ENCODE measurements around the gene SNCG. TPM values are rescaled to one million over a fixed set of nuclear protein-coding genes. Genes with fewer than 3 reads are reported as not detected.

SNCG gene
- total and polyA plus RNA-seq, 2 donors from 2014 or later: 41.3 to 92.8 TPM

DNA sequence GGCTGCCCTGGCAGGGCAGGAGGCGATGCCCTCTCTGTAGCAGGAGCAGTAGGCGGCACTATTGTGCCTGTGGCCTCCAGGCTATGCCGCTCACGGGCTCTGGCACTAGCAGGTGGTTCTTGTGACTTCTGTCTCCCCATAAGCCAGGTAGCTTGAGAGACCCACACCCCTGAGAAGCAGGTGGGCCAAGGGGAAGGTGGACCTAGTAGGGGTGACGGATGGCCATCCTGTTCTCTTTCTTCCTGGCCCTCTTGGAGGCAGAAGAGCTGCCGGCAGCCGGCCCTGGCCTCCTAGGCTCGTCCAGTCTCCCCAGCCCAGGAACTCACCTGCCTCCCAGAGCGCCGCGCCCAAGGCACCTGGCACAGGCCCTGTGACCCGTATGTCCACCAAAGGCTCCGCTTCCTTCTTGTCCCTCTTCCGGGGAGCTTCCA, 16.4 kb upstream of the SNCG start:
- intact Hi-C loops (cut with DNase I): no loop called here
- H3K4me3 ChIP-seq (ENCODE audit: low read length in 3 of 3): no peak overlapping the region
- no peaks in the 10 kb centered on the region for H3K27me3 ChIP-seq (ENCODE audit: control insufficient read depth, insufficient read depth, low read length)
- H3K9me3 ChIP-seq (ENCODE audit: control insufficient read depth in 2 of 3, insufficient read depth in 1 of 3, low read length in 3 of 3): no peaks in the 10 kb centered on the region
- FAIRE-seq: no peak
- no peaks in the 10 kb centered on the region for H3K36me3 ChIP-seq (ENCODE audit: control insufficient read depth in 2 of 3, insufficient read depth in 3 of 3, low read length in 3 of 3)
- TF ChIP-seq, protein P1, sequence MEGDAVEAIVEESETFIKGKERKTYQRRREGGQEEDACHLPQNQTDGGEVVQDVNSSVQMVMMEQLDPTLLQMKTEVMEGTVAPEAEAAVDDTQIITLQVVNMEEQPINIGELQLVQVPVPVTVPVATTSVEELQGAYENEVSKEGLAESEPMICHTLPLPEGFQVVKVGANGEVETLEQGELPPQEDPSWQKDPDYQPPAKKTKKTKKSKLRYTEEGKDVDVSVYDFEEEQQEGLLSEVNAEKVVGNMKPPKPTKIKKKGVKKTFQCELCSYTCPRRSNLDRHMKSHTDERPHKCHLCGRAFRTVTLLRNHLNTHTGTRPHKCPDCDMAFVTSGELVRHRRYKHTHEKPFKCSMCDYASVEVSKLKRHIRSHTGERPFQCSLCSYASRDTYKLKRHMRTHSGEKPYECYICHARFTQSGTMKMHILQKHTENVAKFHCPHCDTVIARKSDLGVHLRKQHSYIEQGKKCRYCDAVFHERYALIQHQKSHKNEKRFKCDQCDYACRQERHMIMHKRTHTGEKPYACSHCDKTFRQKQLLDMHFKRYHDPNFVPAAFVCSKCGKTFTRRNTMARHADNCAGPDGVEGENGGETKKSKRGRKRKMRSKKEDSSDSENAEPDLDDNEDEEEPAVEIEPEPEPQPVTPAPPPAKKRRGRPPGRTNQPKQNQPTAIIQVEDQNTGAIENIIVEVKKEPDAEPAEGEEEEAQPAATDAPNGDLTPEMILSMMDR (IDR thresholded peaks at IDR 0.05; ENCODE audit: borderline replicate concordance, extremely low read depth, insufficient read depth): no peak
- DNase-seq: no peak
- peaks cover 0 to 29% (median 0%) of the 10 kb centered on the region in 3 donors for H3K4me1 ChIP-seq (ENCODE audit: control insufficient read depth in 2 of 3, insufficient read depth in 2 of 3, low read depth in 1 of 3, low read length in 3 of 3)
- H3K9ac ChIP-seq (ENCODE audit: low read length in 3 of 3): no peak overlapping the region
- H3K27ac ChIP-seq (ENCODE audit: low read depth in 2 of 2, low read length in 2 of 2): no peak overlapping the region

DNA sequence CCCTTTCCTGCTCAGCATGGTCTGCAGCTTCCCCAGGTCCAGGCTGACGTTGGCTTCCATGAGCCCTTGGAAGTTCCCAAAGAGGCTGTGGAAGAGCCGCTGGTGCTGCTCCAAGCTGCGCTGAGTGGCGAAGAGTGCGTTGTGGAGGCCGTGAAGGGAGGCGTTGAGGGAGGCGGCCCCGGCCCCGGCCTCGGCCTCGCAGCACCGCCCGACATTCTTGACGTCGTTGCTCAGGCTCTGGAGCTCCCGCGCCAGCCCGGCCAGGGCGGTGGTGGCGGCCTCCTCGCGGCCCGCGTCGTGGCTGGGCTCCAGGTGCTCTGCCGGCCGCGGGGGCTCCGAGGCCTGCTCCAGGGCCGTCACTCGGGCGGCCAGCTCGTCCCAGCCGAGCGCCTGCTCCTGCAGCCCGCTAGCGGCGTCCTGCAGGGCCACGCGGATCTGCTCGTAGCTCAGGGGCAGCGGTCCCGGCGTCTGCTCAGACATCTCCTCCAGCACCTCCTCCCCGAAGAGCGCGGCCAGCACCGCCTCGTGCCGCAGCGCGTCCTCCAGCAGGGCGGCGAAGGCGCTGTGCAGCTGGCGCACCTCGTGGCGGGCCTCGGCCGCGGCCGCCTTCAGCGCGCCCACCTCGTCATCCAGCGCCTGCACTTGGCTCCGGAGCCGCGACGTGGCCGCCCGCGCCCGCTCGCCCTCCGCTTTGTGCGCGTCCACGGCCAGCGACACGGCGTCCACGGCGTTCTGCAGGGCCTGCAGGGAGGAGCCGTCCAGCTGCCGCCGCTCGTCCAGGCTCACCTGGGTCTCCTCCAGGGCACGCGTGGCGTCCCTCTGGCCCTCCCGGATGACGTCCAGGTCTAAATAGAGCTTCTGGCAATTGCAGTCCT, 15.7 kb upstream of the SNCG start:
- Histone ChIP-seq H3K27me3 (ENCODE audit: control insufficient read depth, insufficient read depth, low read length) (no peaks in the 10 kb centered on the region), H3K36me3 (ENCODE audit: control insufficient read depth in 2 of 3, insufficient read depth in 3 of 3, low read length in 3 of 3) (no peaks in the 10 kb centered on the region), H3K9me3 (ENCODE audit: control insufficient read depth in 2 of 3, insufficient read depth in 1 of 3, low read length in 3 of 3) (no peaks in the 10 kb centered on the region), H3K9ac (ENCODE audit: low read length in 3 of 3) (no peak overlapping the region), H3K4me1 (ENCODE audit: control insufficient read depth in 2 of 3, insufficient read depth in 2 of 3, low read depth in 1 of 3, low read length in 3 of 3) (peaks cover 0 to 29% (median 0%) of the 10 kb centered on the region in 3 donors), H3K27ac (ENCODE audit: low read depth in 2 of 2, low read length in 2 of 2) (no peak overlapping the region), H3K4me3 (ENCODE audit: low read length in 3 of 3) (no peak overlapping the region)
- DNase-seq (peak in 3 of 5 donors; percentile 36 to 73 (median 57)), FAIRE-seq (no peak)
- TF ChIP-seq, protein P1 (IDR thresholded peaks at IDR 0.05; ENCODE audit: borderline replicate concordance, extremely low read depth, insufficient read depth): no peak
- intact Hi-C loops (cut with DNase I): no loop called here

DNA sequence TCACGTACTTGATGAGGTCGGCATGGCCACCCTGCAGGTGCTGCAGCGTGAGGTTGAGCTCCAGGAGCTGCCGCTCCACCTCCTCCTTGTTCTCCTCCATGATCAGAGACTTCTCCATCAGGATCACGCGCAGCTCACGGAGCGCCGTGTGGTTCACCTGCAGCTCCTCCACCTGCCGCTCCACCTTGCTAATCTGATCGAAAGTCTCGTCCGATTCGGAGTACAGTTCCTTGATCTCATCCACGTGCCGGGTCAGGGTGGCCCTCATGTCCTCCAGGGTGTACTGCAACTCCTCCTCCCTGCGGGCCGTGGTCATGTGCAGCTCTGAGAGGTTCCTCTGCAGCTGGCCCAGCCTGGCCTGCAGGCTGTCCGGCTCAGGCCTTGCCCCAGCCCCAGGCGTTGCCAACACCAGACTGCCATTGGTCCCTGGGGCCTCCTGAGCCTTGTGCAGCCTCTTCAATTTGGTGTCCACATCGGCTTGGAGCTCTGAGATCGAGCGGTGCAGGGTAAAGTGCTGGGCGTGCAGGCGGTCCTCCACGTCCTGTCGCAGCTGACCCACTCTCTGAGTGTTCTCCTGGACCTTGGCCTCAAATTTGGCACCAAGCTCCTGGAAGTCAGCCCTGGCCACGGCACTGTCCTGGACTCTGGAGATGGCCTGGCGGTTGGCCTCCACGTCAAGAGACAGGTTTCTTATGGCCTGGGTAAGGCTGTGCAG, 14.9 kb upstream of the SNCG start:
- Histone ChIP-seq H3K36me3 (ENCODE audit: control insufficient read depth in 2 of 3, insufficient read depth in 3 of 3, low read length in 3 of 3) (no peaks in the 10 kb centered on the region), H3K9me3 (ENCODE audit: control insufficient read depth in 2 of 3, insufficient read depth in 1 of 3, low read length in 3 of 3) (no peaks in the 10 kb centered on the region), H3K27me3 (ENCODE audit: control insufficient read depth, insufficient read depth, low read length) (no peaks in the 10 kb centered on the region), H3K27ac (ENCODE audit: low read depth in 2 of 2, low read length in 2 of 2) (no peak overlapping the region), H3K4me1 (ENCODE audit: control insufficient read depth in 2 of 3, insufficient read depth in 2 of 3, low read depth in 1 of 3, low read length in 3 of 3) (peaks cover 0 to 29% (median 0%) of the 10 kb centered on the region in 3 donors), H3K4me3 (ENCODE audit: low read length in 3 of 3) (no peak overlapping the region), H3K9ac (ENCODE audit: low read length in 3 of 3) (no peak overlapping the region)
- TF ChIP-seq, protein P1 (IDR thresholded peaks at IDR 0.05; ENCODE audit: borderline replicate concordance, extremely low read depth, insufficient read depth): no peak
- FAIRE-seq: no peak
- intact Hi-C loops (cut with DNase I): no loop called here
- DNase-seq: no peak
